ENCODE data around the gene TDRD15. TPM values are rescaled to one million over a fixed set of nuclear protein-coding genes. Genes with fewer than 3 reads are reported as not detected.

Gene TDRD15
- polyA plus RNA-seq, result not detected
- long read RNA-seq, donor 1, result 0 reads
- long read RNA-seq, donor 2, result 0 reads
- long read RNA-seq, donor 3, result 0 reads
- long read RNA-seq, donor 4, result 0 reads
- long read RNA-seq, donor 5, result 0 reads
- long read RNA-seq, donor 6, result 0 reads
- long read RNA-seq, donor 7, result 0 reads
- long read RNA-seq, donor 8, result 0 reads
- long read RNA-seq, donor 9, result 0 reads
- long read RNA-seq, donor 10, result 0 reads
- long read RNA-seq, donor 11, result 0 reads

DNA sequence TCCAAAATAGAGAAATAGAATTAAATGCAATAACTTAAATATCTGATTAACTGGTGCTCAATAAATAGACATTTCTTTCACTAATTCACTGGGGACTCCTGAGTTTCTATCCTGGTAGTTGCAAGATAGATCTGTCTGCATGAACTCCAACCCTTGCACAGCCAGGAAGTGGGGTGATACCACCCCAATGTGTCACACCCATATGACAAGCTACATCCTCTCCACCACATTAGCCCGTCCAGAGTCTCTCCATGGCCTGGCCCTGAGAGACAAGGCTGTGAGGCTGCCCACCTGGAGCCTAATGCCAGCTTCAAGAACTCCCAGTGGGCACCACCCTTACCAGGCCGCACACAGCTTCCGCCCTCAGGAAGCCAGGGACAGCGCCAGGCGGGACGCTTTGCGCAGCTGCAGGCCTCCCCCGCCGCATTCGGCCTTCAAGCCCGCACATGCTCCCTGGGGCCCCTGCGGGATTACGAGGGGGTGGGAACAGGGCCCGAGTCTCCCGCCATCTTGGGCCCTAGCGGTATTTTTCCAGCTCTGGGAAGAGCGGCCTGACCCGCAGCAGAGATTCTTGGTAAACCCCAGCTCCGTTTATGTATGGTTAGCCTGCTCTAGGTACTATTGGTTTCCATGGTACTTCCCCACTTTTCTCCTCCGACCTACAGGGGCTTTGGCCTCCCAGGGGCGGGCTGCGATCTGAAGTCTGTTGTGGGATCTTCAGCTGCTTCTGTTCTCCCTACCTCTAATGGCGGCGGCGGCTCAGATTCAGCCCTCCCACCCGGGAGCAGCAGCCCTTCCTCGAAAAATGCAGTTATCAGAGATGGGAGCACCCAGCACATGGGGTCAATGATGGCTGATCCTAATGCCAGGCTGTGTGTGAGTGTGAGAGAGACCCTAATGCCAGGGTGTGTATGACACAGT is at the start of gene TDRD15:
Gene TDRD15 (plus strand): TSS at position 496 of the 921 bp plus-strand sequence. CDS start 13,500 bp downstream, outside the sequence.
- Histone ChIP-seq H3K4me3 (ENCODE audit: low read length) (no peak within 1 kb of the TSS), H3K27me3 (ENCODE audit: control insufficient read depth, insufficient read depth, low read length) (peaks cover 2% of the 10 kb centered on the region), H3K27ac (ENCODE audit: low read length) (no peak within 1 kb of the TSS), H3K36me3 (ENCODE audit: control insufficient read depth, insufficient read depth, low read length) (no peaks in the 10 kb centered on the region), H3K9me3 (ENCODE audit: control insufficient read depth, low read depth, low read length) (peaks cover 3% of the 10 kb centered on the region), H3K4me1 (ENCODE audit: control insufficient read depth, insufficient read depth, low read length) (no peaks in the 10 kb centered on the region)
- DNase-seq, result no peak
- WGBS (ENCODE audit: insufficient coverage, low lambda C conversion rate), result no CpG with 5 or more reads among the region's 27 CpGs

DNA sequence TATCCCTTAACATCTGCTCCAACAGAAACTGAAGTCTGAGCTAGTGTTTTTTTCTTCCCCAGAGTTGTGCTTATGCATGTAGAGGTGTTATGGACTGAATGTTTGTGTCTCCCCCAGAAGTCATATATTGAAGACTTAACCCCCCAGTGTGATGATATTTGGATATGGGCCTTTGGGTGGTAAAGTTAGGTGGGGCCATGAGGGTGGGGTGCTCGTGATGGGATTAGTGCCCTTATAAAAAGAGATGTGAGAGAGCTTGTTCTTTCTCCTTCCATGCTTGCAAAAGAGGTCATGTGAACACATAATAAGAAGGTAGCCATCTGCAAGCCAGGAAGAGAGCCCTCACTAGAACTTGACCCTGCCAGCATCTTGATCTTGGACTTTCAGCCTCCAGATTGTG is 45.5 kb upstream of the TDRD15 start:
- H3K27ac ChIP-seq (ENCODE audit: low read length), result no peak overlapping the region
- H3K4me3 ChIP-seq (ENCODE audit: low read length), result no peak overlapping the region
- no peaks in the 10 kb centered on the region for H3K36me3 ChIP-seq (ENCODE audit: control insufficient read depth, insufficient read depth, low read length)
- DNase-seq, result no peak
- no CpG with 5 or more reads among the region's 1 CpG for WGBS (ENCODE audit: insufficient coverage, low lambda C conversion rate)
- no peaks in the 10 kb centered on the region for H3K4me1 ChIP-seq (ENCODE audit: control insufficient read depth, insufficient read depth, low read length)
- H3K27me3 ChIP-seq (ENCODE audit: control insufficient read depth, insufficient read depth, low read length), result no peaks in the 10 kb centered on the region
- H3K9me3 ChIP-seq (ENCODE audit: control insufficient read depth, low read depth, low read length), result no peaks in the 10 kb centered on the region

GRCh38 chr2:21083482-21083881 is 40.3 kb upstream of the TDRD15 start:
- Histone ChIP-seq H3K4me1 (ENCODE audit: control insufficient read depth, insufficient read depth, low read length) (no peaks in the 10 kb centered on the region), H3K36me3 (ENCODE audit: control insufficient read depth, insufficient read depth, low read length) (no peaks in the 10 kb centered on the region), H3K27ac (ENCODE audit: low read length) (no peak overlapping the region), H3K4me3 (ENCODE audit: low read length) (no peak overlapping the region), H3K27me3 (ENCODE audit: control insufficient read depth, insufficient read depth, low read length) (no peaks in the 10 kb centered on the region), H3K9me3 (ENCODE audit: control insufficient read depth, low read depth, low read length) (no peaks in the 10 kb centered on the region)
- DNase-seq, result no peak
- 100% methylated on average over 1 of the region's 1 CpG for WGBS (ENCODE audit: insufficient coverage, low lambda C conversion rate)

DNA sequence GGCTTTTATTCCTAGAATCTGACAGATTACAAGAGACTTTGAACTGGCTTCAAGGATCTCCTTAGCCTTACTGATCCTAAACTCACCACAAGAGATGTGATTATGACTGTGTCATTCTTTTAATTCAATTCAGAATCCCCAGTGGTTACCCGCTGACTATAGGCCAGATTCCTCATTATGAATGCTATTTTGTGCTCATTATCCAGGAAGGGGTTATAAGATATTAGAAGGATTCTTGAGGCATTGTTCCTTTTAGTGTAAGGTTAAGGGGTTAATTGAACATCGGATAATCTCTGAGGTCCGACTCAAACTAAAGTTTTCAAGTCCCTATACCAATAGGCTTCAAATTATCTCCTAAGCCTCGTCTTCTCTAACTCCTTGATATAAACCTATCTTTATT is 39.4 kb upstream of the TDRD15 start:
- Histone ChIP-seq H3K4me1 (ENCODE audit: control insufficient read depth, insufficient read depth, low read length) (no peaks in the 10 kb centered on the region), H3K9me3 (ENCODE audit: control insufficient read depth, low read depth, low read length) (no peaks in the 10 kb centered on the region), H3K27me3 (ENCODE audit: control insufficient read depth, insufficient read depth, low read length) (no peaks in the 10 kb centered on the region), H3K27ac (ENCODE audit: low read length) (no peak overlapping the region), H3K4me3 (ENCODE audit: low read length) (no peak overlapping the region), H3K36me3 (ENCODE audit: control insufficient read depth, insufficient read depth, low read length) (no peaks in the 10 kb centered on the region)
- DNase-seq, result no peak
- 93% methylated on average over 2 of the region's 4 CpGs for WGBS (ENCODE audit: insufficient coverage, low lambda C conversion rate)

GRCh38 chr2:21092308-21092869 is 31.4 kb upstream of the TDRD15 start:
- DNase-seq, result peak in 1 of 2 donors; percentile 49
- H3K27me3 ChIP-seq (ENCODE audit: control insufficient read depth, insufficient read depth, low read length), result no peaks in the 10 kb centered on the region
- no CpG with 5 or more reads among the region's 3 CpGs for WGBS (ENCODE audit: insufficient coverage, low lambda C conversion rate)
- H3K4me1 ChIP-seq (ENCODE audit: control insufficient read depth, insufficient read depth, low read length), result peaks cover 18% of the 10 kb centered on the region
- no peaks in the 10 kb centered on the region for H3K9me3 ChIP-seq (ENCODE audit: control insufficient read depth, low read depth, low read length)
- H3K27ac ChIP-seq (ENCODE audit: low read length), result peak overlapping the region; percentile 9
- no peaks in the 10 kb centered on the region for H3K36me3 ChIP-seq (ENCODE audit: control insufficient read depth, insufficient read depth, low read length)
- H3K4me3 ChIP-seq (ENCODE audit: low read length), result no peak overlapping the region

- Histone ChIP-seq H3K36me3 (ENCODE audit: control insufficient read depth, insufficient read depth, low read length) (no peaks in the 10 kb centered on the region), H3K27ac (ENCODE audit: low read length) (peak overlapping the region; percentile 74), H3K4me3 (ENCODE audit: low read length) (no peak overlapping the region), H3K27me3 (ENCODE audit: control insufficient read depth, insufficient read depth, low read length) (no peaks in the 10 kb centered on the region), H3K4me1 (ENCODE audit: control insufficient read depth, insufficient read depth, low read length) (peaks cover 36% of the 10 kb centered on the region), H3K9me3 (ENCODE audit: control insufficient read depth, low read depth, low read length) (no peaks in the 10 kb centered on the region)
- DNase-seq, result peak in 1 of 2 donors; percentile 8
- no CpG with 5 or more reads among the region's 1 CpG for WGBS (ENCODE audit: insufficient coverage, low lambda C conversion rate)
These were observed 28.6 kb upstream of the TDRD15 start for GRCh38 chr2:21095178-21095577.

DNA sequence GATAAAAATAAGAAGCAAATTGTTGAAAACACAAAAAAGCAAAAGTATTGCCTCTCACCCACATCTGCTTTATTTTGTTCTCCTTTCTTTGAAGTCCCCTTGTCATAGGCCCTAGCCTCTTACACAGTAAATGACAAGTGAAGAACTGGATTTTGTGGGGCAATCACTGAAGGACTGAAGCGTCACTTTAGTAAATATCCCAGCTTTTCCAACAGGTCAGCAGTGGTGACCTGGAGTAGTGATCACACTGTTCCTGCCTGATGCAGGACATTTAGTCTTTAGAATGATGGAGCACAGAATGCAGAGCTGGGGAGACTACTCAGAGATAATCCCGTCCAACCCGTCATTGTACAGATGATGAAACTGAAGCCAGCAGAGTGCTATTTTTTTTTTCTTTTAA is 28.1 kb upstream of the TDRD15 start:
- Histone ChIP-seq H3K27ac (ENCODE audit: low read length) (peak overlapping the region; percentile 74), H3K4me1 (ENCODE audit: control insufficient read depth, insufficient read depth, low read length) (peaks cover 36% of the 10 kb centered on the region), H3K36me3 (ENCODE audit: control insufficient read depth, insufficient read depth, low read length) (no peaks in the 10 kb centered on the region), H3K4me3 (ENCODE audit: low read length) (no peak overlapping the region), H3K9me3 (ENCODE audit: control insufficient read depth, low read depth, low read length) (no peaks in the 10 kb centered on the region), H3K27me3 (ENCODE audit: control insufficient read depth, insufficient read depth, low read length) (no peaks in the 10 kb centered on the region)
- WGBS (ENCODE audit: insufficient coverage, low lambda C conversion rate), result no CpG with 5 or more reads among the region's 3 CpGs
- peak in 1 of 2 donors; percentile 19 for DNase-seq

DNA sequence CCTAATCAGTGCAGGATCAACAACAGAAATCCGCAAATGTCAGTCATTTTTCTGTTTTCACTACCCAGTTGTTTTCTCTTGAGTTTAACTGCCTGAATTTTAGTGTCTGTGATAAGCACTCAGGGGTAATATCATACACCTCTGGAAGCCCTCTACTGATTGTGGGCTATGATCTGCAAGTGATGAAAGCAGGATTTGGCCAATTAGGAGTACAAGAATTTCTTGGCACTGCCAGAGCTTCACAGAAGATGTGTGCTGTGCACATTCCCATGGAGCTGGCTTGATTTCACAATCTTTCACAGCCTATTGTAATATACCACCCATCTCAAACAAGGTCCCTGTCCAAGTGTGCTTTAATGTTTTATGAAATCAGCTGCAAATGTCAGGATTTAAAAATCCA is 27.3 kb upstream of the TDRD15 start:
- peak; percentile 38 to 64 for DNase-seq
- peaks cover 36% of the 10 kb centered on the region for H3K4me1 ChIP-seq (ENCODE audit: control insufficient read depth, insufficient read depth, low read length)
- no CpG with 5 or more reads among the region's 1 CpG for WGBS (ENCODE audit: insufficient coverage, low lambda C conversion rate)
- no peaks in the 10 kb centered on the region for H3K9me3 ChIP-seq (ENCODE audit: control insufficient read depth, low read depth, low read length)
- H3K27ac ChIP-seq (ENCODE audit: low read length), result peak overlapping the region; percentile 74
- no peak overlapping the region for H3K4me3 ChIP-seq (ENCODE audit: low read length)
- no peaks in the 10 kb centered on the region for H3K36me3 ChIP-seq (ENCODE audit: control insufficient read depth, insufficient read depth, low read length)
- H3K27me3 ChIP-seq (ENCODE audit: control insufficient read depth, insufficient read depth, low read length), result no peaks in the 10 kb centered on the region

DNA sequence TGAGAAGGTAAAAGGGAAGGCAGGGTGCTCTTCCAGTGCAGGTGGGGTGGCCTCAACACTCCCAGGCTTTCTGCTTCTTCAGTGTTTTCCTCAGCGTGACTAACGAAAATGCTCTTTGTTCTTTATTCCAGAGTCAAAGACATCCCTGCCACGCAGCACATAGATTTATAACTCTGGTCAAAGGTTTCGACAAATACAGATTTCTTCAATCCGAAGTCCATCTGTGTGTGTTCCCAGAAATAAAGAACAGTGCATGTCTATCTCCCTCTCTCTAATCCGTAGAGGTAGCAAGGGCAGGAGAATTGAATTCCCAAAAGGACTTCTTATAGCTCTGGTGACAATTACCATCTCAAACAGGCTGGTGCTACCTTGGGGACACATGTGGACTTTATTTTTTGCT is 26.4 kb upstream of the TDRD15 start:
- DNase-seq, result peak; percentile 89 to 96
- Histone ChIP-seq H3K27me3 (ENCODE audit: control insufficient read depth, insufficient read depth, low read length) (no peaks in the 10 kb centered on the region), H3K4me1 (ENCODE audit: control insufficient read depth, insufficient read depth, low read length) (peaks cover 35% of the 10 kb centered on the region), H3K36me3 (ENCODE audit: control insufficient read depth, insufficient read depth, low read length) (no peaks in the 10 kb centered on the region), H3K27ac (ENCODE audit: low read length) (peak overlapping the region; percentile 74), H3K4me3 (ENCODE audit: low read length) (no peak overlapping the region), H3K9me3 (ENCODE audit: control insufficient read depth, low read depth, low read length) (no peaks in the 10 kb centered on the region)
- WGBS (ENCODE audit: insufficient coverage, low lambda C conversion rate), result no CpG with 5 or more reads among the region's 6 CpGs

DNA sequence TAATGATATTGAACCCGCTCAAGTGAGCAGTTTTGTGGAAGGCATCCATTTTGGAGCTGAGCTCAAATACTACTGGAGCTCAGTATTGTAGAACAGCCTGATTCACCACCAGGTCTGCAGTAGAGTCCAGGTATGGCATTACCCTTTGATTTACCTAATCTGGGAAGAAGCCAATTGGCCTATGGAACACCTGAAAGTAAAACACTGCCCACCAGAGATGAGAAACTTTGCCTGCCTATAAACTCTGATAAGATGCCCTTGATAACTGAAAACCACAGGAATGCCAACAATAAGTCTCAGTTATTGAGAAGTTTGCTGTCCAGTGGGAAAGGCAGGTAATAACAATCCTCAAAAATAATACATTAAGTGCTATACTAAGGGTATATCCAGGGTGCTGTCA is 25.5 kb upstream of the TDRD15 start:
- peak overlapping the region; percentile 74 for H3K27ac ChIP-seq (ENCODE audit: low read length)
- no CpG with 5 or more reads among the region's 1 CpG for WGBS (ENCODE audit: insufficient coverage, low lambda C conversion rate)

More for the DNA sequence above, 25.5 kb upstream of the TDRD15 start:
- no peaks in the 10 kb centered on the region for H3K36me3 ChIP-seq (ENCODE audit: control insufficient read depth, insufficient read depth, low read length)
- peak in 1 of 2 donors; percentile 12 for DNase-seq
- no peak overlapping the region for H3K4me3 ChIP-seq (ENCODE audit: low read length)
- no peaks in the 10 kb centered on the region for H3K9me3 ChIP-seq (ENCODE audit: control insufficient read depth, low read depth, low read length)
- H3K4me1 ChIP-seq (ENCODE audit: control insufficient read depth, insufficient read depth, low read length), result peaks cover 31% of the 10 kb centered on the region
- no peaks in the 10 kb centered on the region for H3K27me3 ChIP-seq (ENCODE audit: control insufficient read depth, insufficient read depth, low read length)

Data from large intestine (tissue), 12 donors.